NOMO-1 (cell line): ENCODE measurements around the gene CFAP97D1.
A peak's percentile ranks its signal among the peaks of the same experiment; 100 is the strongest.

Experiments used
- DNase-seq, 2 experiments: peaks; one replicate each; lab custom pipeline; 2025; ENCODE audit not compliant: unreplicated experiment in 2 of 2; lab: John Stamatoyannopoulos, UW

Gene CFAP97D1

DNA sequence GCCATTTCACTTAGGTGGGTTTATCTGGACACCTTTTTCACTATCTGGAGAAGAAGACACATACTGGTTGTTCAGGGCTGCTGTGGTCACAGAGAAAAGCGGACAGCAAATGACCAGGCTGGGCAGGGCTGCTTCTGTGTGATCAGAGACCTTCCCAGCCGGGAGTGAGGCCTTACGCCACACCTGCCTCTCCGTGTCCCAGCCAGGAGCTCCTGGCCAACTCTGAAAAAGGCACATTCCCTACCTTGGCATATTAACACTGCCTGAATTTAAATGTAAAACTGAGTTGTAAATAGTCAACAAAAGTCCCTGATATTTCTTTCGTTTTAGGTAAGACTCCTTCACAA lies 12.5 kb upstream of the CFAP97D1 start:
- no peak for DNase-seq

- peak; percentile 96 to 97 for DNase-seq
These were observed 11.9 kb upstream of the CFAP97D1 start for GRCh38 chr17:43768382-43768781.

DNA sequence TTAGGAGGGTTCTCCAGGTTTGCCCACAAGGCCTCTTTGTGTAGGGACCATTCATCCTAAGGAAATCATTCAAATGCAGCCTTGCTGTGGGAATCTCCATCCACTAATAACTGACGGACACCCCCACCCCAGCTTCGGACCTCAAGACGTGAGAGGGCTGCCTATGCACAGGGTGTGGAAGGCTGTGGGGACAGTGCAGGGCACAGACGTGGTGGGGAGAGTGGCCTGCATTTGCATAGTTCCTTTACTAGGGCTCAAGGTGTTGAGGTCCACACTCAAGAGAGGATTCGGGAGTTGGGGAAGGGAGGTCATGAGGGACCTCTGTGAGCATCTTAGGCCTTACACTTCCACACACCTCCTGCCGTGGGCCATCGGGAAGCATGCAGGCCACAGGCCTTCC lies 11.3 kb upstream of the CFAP97D1 start:
- DNase-seq, result no peak

GRCh38 chr17:43769426-43769825 lies 10.8 kb upstream of the CFAP97D1 start:
- DNase-seq, result no peak

GRCh38 chr17:43769859-43770258 lies 10.4 kb upstream of the CFAP97D1 start:
- DNase-seq, result no peak

GRCh38 chr17:43770957-43771356 lies 9.3 kb upstream of the CFAP97D1 start:
- no peak for DNase-seq

DNA sequence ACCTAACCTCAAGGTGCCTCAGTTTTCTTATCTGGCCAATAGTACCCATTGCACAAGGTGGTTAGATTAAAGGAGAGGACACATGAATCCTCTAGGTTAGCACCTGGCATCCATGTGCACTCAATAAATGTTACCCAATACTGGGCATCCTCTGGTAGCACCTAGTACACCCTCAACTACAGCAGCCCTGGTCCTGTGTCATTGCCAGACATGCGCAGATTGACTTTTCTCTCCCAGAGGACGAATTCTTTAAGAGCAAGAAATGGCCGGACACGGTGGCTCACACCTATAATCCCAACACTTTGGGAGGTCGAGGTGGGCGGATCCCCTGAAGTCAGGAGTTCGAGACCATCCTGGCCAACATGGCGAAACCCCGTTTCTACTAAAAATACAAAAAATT lies 8.8 kb upstream of the CFAP97D1 start:
- no peak for DNase-seq

DNA sequence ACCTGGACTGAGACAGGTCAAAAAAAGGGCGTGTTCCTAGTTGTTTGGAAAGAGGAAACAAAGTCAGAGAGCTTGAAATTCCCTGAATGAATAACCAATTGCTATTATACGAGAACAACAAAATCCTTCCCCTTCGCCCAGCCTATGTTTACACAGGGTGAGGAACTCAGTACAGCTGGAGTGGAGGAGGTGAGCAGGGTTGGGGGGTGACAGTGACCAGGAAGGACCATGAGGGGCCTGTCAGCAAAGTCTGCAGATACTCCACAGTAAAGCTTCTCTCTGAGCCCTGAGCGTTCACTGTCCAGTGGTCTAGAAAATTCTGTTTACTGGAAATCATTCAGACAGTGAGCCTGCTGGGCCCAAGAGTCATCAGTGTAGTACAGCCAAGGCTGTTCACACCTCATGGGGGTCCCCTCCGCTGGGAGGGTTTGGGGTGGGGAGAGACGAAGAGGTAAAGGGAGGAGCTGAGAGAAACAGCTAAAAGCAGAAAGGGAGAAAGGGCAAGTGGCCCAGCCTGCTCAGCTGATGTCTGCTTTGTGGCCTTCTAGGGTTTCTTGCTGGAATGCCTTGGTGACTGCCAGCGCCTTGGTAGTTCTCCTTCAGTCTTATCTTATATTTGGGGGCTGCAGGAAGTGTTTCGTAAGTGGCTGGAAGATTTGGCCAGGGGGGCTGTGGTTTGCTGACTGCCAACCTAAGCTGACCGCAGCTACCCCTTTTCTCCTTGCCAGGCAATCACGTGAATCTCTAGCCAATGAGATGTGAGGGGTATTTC lies 7.2 kb upstream of the CFAP97D1 start:
- DNase-seq, result peak; percentile 95 to 97

GRCh38 chr17:43774304-43775250 lies 5.7 kb upstream of the CFAP97D1 start:
- no peak for DNase-seq

- peak; percentile 63 to 82 for DNase-seq
These were observed 1.7 kb upstream of the CFAP97D1 start, which contains the start of gene DUSP3 for GRCh38 chr17:43778337-43779144. Gene DUSP3 (minus strand): TSS chr17:43778977. CDS start chr17:43778924, 53 bp downstream.

DNA sequence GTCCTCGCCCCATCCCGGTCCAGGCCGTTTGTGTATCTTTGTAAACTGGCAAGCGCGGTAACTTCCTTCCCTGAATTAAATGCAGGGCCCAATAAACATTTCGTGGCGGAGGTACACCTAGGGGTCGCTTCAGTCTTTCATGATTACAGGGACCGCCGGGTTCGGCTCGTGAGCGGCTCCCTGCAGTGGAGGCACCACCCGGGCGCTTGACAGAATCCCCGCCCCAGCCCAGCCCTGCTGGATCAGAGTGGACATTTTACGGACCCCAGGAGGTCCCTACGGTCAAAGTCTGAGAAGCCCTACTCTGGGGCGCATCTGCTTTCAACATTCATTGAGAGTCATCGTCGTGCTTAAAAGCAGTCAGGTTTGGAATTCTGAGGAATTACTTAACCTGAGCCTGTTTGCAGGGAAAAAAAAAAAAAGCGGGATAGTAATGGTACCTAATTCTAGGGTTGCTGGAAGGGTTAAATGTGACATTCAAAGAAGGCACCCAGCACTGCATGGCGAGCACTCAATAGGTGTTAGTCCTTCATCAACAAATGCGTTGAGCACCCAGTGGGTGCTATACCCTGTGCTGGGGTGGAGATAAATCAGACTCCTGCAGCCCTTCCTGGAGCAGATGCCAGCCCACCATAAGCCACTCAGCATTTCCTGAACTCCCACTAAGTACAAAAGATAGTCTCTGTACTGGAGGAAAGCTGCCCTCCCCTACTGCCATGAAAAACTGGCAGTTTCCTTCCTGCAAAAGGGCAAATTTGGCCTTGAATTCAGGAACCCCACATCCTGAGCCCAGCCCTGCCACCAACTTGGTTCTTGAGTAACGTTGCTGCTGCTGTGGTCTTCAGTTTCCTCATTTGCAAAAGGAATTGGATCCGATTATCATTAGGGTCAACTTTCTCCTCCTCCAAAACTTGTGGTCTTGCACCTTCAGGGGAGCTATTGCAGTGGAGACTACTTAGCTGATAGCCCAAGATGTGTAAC lies 800 bp upstream of the CFAP97D1 start:
- peak; percentile 74 to 75 for DNase-seq

DNA sequence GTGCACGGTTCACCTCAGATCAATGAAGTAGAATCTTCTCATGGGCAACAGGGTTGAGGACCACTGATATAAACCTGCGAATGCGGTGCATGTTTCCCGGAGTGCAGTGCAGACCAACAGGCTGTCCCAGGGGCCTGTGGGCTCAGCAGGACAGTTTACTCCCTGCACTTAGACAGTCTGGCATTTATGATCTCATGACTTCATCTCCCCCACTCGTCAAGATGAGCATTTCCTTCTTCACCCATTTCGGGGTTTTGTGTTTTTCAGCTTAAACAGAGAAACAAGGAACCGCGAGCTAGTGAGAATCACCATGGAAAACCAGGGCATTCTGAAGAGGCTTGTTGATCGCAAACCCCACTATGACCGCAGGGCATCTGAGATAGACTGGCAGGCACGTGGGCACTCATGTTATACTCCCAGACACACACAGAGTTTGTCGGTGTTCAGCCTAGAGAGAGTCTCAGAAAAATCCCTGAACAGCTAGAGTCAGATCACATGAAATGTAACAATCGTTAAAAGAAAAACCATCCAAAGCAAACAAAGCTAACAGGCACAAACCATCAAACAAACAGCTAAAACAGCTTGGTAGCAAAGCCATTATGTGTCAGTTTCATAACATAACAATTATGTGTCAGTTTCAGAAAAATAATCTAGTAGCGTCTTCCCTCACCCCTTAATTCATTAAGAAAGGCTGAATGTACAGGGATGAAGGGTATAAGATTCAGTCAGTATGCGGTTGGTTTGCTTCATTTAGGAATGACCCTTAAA lies 2.9 kb downstream of the CFAP97D1 start:
- DNase-seq, result no peak

- DNase-seq, result no peak
These were observed 3.8 kb downstream of the CFAP97D1 start for GRCh38 chr17:43784068-43784467.

DNA sequence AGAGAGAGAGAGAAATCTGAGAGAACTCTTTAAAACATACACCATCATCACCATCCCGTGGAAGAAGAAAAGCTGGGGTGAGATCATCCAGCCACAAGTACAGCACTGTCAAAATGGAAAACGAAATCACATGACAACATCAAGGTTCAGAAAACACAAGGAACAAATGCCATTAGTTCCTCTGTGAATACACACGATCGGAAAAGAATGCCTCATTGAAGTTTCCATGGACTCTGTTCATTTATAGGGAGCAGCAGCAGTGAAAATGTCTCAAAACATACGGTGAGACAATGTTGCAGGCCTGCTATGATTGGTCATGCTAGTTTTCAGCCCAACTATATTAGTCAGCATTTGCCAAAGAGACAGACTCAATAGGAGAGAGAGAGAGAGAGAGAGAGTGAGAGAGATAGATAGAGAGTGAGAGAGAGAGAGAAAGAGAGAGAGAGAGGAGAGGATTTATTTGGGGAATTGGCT lies 4.4 kb downstream of the CFAP97D1 start:
- no peak for DNase-seq

DNA sequence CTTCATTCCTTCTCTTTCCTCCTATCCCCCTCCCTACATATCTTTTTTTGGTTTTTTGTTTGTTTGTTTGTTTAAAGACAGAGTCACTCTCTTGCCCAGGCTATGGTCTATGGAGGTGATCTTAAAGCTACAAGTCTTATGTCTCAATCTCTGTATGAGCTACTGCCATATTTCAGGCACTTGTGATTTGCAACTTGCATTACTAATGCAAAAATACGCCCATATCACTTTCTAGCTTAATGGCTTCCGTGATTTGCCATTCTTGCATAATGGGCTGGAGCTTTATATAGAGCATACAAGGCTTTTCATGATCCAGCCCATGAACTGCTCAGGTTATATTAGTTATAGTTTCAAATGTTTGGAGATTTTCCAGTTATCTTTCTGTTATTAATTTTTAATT lies 7.5 kb downstream of the CFAP97D1 start:
- peak; percentile 74 to 84 for DNase-seq

DNA sequence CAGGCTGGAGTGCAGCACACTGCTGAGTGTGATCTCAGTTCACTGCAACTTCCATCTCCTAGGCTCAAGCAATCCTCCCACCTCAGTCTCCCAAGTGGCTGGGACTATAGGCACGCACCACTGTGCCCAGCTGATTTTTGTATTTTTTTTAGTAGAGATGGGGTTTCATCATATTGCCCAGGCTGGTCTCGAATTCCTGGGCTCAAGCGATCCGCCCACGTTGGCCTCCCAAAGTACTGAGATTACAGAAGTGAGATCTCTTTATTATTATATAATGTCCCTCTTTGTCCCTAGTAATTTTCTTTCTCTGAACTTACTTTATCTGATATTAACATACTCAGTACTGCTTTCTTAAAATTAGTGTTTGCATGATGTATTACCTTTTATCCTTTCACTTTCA lies 8.3 kb downstream of the CFAP97D1 start:
- DNase-seq, result no peak

- no peak for DNase-seq
These were observed 9.2 kb downstream of the CFAP97D1 start for GRCh38 chr17:43789482-43789881.

DNA sequence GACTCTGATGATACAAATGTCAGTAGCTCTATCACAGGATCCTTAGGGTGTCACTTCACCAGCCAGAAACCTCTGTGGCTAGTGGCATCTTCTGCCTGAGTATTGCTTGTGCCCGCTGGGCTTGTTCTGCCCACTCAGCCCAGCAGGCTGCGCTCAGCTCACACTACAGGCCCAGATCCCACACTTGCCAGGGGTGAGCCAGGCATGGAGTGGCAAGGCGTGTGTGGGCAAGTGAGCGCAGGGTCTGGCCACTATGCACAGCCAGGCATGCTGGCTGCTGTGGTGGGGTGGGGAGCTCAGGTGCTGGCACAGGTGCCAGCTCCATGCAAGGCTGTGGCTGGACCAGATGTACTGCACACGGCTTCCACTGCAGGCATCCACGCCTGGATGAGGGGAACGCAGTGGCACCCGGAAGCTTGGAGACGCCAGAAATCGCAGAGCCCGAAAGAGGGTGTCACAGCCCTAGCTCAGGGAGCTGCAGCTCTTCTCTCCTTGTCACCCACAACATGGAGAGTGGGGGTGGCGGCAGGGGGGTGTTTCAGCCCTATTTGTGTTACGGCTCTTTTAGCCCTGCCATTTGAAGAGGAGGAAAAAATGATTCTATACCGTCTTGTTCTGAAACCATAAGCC lies 10.2 kb downstream of the CFAP97D1 start:
- DNase-seq, result no peak
